NCI-H2196 (cell line): ENCODE data around the gene CYTH3.
"Not testable (repeated sequence)": the region's sequence is repeated elsewhere in the genome, so short reads cannot be mapped to it uniquely, and the experiment has no call there.

Experiments used
- DNase-seq: peaks from one replicate; lab custom pipeline; 2025; ENCODE audit not compliant: unreplicated experiment; lab: John Stamatoyannopoulos, UW

Gene CYTH3

GRCh38 chr7:6154542-6155404 is 117.7 kb downstream of the CYTH3 start:
- DNase-seq: no peak

DNA sequence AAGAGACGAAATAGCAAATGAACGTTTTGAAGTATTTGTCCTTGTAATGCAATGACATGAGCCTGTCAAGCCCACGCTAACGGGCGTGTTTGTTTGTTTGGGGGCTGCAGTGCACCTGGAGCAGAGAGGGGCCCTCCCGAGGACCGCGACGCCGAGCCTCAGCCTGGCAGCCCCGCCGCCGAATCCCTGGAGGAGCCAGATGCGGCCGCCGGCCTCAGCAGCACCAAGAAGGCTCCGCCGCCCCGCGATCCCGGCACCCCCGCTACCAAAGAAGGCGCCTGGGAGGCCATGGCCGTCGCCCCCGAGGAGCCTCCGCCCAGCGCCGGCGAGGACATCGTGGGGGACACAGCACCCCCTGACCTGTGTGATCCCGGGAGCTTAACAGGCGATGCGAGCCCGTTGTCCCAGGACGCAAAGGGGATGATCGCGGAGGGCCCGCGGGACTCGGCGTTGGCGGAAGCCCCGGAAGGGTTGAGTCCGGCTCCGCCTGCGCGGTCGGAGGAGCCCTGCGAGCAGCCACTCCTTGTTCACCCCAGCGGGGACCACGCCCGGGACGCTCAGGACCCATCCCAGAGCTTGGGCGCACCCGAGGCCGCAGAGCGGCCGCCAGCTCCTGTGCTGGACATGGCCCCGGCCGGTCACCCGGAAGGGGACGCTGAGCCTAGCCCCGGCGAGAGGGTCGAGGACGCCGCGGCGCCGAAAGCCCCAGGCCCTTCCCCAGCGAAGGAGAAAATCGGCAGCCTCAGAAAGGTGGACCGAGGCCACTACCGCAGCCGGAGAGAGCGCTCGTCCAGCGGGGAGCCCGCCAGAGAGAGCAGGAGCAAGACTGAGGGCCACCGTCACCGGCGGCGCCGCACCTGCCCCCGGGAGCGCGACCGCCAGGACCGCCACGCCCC is 118.5 kb downstream of the CYTH3 start:
- DNase-seq: no peak

- DNase-seq: no peak
These were observed 120.3 kb downstream of the CYTH3 start for GRCh38 chr7:6151994-6152735.

DNA sequence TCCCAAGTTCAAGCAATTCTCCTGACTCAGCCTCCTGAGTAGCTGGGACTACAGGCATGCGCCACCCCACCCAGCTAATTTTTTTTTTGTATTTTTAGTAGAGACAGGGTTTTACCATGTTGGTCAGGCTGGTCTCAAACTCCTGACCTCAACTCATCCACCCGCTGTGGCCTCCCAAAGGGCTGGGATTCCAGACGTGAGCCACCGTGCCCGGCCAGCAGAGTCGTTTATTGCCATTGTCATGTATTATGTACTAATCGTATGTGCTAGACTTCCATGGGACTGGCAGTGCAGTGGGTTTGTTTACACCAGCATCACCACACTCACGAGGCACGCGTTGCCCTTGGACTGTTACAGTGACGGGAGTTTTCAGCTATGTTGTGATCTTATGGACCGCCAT is 120.9 kb downstream of the CYTH3 start:
- not testable (repeated sequence) for DNase-seq

DNA sequence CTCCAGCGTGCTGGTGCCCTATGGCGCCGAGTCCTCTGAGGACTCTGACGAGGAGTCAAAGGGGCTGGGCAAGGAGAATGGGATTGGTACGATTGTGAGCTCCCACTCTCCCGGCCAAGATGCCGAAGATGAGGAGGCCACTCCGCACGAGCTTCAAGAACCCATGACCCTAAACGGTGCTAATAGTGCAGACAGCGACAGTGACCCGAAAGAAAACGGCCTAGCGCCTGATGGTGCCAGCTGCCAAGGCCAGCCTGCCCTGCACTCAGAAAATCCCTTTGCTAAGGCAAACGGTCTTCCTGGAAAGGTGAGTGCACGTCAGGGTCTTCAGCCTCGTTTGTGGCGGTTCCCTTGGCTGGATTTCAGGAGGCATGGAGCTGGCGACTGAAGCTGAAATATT is 122.4 kb downstream of the CYTH3 start:
- DNase-seq: no peak

DNA sequence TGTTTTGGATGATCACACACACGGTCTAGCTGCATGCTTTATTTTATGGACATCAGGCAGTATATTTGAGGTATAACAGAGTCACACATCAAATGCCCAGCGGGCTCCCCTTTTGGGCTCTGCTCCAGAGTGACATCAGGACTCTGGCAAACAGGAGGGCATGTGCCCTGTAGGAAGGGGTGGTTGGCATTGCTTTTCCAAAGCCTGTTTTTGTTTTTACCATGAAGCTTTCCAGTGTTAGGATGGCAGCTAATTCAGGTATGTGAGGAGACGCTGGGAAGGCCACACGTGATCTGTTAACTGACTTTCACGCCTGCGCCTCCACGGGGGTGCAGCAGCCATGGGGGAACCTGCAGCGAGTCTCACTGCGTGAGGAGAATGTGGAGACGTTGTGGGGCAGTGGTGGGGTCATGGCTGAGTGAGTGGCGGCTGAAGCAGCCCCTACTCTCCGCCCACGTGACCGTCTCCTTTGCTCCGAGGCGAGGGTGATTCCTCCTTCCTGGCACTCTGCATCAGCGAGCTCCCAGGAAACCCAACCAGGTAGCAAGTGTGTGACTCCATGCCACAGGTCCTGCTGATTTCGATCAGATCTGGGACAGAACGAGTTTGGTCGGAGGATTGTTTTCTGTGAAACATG is 123.6 kb downstream of the CYTH3 start:
- no peak for DNase-seq

- no peak for DNase-seq
These were observed 124.8 kb downstream of the CYTH3 start for GRCh38 chr7:6147627-6148026.

GRCh38 chr7:6146666-6147065 is 125.8 kb downstream of the CYTH3 start:
- DNase-seq: no peak

- no peak for DNase-seq
These were observed 128.4 kb downstream of the CYTH3 start for GRCh38 chr7:6143997-6144396.

GRCh38 chr7:6142871-6143380 is 129.5 kb downstream of the CYTH3 start:
- no peak for DNase-seq

- no peak for DNase-seq
These were observed 133.0 kb downstream of the CYTH3 start for GRCh38 chr7:6139189-6139996.

- DNase-seq: no peak
These were observed 135.9 kb downstream of the CYTH3 start for GRCh38 chr7:6136475-6136874.

DNA sequence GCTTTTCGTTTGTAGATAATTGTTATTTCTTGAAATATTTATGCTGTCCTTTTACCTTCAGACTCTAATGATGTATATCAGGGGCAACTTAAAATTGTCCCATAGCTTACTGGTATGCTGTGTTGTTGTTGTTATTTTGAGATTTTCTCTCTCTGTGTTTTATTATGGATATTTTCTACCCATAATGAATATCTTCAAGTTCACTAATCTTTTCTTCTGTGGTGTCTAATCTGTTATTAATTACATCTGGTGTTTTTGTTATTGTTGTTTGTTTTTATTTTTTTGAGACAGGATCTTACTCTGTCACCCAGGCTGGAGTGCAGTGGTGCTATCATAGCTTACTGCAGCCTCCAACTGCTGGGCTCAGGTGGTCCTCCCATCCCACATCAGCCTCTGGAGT is 139.2 kb downstream of the CYTH3 start:
- no peak for DNase-seq

DNA sequence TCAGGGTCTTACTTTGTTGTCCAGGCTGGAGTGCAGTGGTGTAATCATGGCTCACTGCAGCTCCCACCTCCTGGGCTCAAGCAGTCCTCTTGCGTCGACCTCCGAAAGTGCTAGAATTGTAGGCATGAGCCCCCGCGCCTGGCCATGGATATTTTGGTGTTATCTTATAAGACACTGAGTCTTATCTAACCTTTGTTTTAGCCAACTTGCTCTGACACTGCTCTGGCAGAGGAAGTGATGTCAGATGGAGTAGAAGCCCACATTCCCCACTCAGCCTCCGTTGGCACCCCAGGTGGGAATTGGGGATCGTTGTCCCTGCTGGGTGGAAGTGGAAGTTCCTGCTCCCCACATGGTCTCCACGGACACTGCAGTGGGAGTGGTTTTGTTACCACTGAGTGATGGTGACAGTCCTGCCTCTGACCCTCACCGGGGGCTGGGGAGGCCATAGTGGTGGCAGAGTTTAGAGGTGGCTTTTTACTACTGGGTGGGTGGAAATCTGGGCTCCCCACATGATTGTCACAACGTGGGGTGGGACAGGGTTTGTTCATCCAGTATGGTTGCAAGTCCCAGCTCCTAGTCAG is 142.3 kb downstream of the CYTH3 start:
- DNase-seq: no peak

- no peak for DNase-seq
These were observed 144.2 kb downstream of the CYTH3 start for GRCh38 chr7:6128205-6128604.

- no peak for DNase-seq
These were observed 145.3 kb downstream of the CYTH3 start for GRCh38 chr7:6127110-6127490.

DNA sequence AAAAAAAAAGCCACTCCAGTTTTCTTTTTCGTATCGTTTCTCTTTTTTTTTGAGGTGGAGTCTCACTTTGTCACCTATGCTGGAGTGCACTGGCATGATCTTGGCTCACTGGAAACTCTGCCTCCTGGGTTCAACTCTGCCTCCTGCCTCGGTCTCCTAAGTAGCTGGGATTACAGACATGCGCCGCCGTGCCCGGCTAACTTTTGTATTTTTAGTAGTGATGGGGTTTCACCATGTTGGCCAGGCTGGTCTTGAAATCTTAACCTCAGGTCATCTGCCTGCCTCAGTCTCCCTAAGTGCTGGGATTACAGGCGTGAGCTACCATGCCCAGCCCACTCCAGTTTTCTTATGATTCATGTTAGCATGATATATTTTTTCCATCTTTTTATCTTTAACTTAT is 148.6 kb downstream of the CYTH3 start:
- DNase-seq: no peak

DNA sequence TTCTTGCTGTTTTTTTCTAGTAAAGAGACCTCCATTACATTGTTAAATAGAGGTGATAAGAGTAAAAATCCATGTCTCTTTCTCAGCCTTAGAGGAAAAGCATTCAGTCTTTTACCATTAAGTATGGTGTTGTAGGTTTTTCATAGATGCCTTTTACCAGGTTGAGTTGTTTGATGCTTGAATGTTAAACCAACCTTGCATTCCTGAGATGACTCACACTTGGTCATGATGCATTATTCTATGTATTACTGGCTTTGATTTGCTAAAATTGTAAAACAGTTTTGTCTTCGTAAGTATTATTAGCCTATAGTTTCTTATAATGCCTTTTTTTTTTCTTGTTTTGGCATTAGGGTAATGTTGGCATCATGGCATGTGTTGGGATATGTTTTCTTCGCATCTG is 151.3 kb downstream of the CYTH3 start:
- DNase-seq: no peak

GRCh38 chr7:6117533-6117932 is 154.9 kb downstream of the CYTH3 start:
- DNase-seq: no peak

DNA sequence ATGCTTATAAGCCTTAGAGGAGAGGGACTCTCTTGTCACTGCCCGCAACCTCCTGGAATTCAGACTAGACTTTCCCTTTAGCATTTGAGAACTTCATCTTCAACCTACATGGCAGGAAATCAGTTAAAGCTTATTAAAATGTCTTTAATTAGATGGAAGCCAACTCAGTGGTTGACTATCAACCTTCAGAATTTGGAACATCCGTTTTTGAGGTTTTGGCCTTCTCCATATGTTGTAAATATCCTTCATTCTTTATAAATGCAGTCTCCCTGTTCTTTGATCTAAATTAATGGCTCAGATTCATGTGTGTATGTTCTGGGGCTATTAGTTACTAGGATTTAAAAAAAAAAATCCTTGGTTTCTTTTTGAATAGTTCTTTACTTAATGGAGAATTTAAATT is 156.2 kb downstream of the CYTH3 start:
- no peak for DNase-seq
